GM11168 (cell line): ENCODE data around the gene KANSL1L.
"Not testable (repeated sequence)": the region's sequence is repeated elsewhere in the genome, so short reads cannot be mapped to it uniquely, and the experiment has no call there.

Experiments used
- in situ Hi-C: fragments of 300-500 bp; cut with MboI; formaldehyde crosslinking; loops from one replicate; pipeline ENCODE4 v1.12.0; 2022; ENCODE audit warnings: low sequenced_read_pairs; ENCODE audit not compliant: unreplicated experiment

KANSL1L gene

DNA sequence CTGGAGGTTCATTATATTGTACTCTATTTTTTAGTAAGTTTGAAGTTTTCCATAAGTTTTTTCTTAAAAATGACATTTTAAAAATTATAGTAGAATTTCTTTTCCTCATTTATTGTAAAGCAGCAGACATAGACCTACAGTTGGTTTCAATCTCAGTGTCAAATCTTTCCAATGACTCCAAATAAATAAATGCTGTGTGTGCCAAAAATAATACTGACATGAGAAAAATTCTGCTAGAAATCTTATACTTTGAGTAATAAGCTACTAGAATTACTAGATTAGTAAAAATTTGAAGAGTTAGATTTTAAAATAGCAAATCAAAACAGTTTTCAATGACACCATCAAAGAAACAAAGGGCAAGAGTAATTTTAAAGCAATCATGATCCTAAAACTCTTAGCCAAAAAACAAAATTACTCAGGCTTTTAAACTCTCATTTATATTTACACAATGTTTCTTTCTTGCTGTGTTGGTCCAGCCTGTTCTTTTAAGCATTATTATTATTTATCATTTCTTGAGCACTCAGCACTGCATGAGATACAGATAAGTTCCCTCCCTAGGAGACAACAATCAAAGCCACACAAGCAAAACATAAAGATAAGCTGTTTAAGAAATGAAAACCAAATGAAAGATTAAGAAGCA, 8.3 kb upstream of the KANSL1L start:
- in situ Hi-C loops = no loop called here

DNA sequence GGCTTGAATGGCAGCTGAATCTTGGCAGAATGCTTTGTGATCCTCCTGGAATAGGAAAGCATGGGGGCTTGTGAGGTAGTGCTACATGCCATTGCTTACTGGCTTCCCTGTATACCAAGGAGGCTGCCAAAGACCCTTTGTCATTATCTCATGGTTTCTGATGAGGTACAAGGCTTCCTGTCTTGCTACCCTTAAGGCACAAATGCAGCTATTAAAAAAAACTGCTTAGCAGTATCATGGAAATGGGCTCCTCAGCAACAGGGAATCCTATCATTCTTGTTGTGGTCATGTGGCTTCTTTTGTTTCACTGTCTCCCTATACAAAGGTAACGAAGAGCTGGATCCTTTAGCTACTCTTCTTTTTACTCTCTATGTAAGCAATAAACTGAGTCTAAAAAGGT, 6.6 kb upstream of the KANSL1L start:
- in situ Hi-C loops = no loop called here

DNA sequence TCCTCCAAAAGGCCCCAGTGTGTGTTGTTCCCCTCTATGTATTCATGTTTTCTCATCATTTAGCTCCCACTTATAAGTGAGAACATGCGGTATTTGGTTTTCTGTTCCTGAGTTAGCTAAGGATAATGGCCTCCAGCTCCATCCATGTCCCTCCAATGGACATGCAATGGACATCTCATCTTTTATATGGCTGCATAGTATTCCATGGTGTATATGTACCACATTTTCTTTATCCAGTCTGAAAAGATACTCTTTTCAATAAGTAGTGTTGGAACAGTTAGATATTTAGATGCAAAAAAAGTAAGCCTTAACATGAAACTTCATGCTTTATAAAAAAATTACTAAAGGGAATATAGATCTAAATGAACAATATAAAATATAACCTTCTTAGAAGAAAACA, 5.9 kb upstream of the KANSL1L start:
- in situ Hi-C loops = not testable (repeated sequence)

DNA sequence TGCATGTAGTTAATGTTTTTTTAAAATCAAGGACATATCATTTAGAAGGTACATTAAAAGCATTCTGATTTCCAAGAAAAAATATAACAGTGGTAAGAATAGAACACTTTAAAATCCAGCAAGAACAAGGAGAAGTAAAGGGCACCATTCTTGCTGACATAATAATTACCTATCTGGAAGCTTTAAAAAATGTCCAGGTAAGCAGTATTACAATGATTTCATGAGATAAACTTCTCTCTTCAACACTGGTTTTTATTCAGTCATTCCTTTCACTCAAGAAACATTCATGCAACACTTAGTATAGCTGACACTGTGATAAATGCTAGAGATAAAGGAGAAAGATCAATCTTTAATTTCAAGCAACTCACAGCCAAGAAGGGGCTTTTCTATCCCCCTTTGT, 2.9 kb upstream of the KANSL1L start:
- in situ Hi-C loops = no loop called here

DNA sequence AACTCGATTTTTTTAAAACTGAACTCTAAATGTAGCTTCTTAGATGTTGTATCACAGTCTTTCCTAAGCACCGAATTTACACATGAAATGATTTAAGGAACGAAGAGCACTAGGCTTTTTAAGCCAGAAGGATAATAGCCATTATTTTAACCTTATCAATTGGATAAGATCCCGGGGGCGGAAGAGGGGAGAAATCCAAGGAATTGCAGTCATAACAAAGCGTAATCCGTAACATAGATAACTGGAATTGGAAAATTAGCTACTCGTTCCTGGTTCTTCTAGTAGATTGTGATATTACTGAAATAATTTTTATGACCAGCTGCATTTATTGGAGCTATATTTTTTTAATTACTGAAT, 988 bp upstream of the KANSL1L start:
- in situ Hi-C loops = no loop called here

DNA sequence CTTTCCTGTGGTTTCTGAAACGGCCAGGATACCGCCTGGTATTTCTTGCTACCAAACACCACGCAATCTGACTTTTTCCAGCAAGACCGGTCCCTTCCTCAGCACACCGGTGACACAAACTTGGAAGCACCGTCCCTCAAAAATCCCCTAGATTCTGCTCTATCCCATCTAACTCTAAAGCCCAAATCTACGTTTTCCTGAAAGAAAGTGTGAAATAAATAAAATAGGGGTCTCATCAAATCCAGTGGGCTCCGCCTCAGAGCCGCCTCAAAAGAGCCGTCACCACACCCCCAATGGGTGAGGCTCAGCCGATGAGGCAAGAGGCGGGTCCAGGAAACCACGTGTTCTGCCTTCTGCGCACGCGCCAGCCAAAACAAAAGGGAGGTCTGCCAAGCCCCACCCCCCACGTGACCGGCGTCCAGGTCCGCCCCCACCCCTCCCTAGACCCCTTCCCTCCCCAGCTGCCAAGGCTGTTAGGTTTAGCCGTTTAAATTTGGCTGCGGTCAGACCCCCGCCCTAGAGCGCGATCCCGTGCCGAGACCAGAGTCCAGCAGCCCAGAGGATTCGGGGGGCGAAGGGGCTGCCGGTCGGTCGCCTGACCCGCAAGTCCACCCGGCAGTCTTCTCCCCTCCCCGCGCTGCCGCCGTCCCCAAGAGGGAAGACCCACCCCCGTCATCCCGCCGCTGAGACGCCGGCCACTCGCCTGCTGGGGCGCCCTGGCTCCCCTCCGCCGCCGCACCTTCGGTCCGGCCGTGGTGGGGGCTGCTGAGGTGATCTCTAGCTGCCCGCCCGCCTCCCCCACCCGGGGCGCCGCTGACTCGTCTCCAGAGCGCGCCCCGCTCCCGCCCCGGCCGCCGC, 534 bp downstream of the KANSL1L start:
- in situ Hi-C loops = no loop called here

DNA sequence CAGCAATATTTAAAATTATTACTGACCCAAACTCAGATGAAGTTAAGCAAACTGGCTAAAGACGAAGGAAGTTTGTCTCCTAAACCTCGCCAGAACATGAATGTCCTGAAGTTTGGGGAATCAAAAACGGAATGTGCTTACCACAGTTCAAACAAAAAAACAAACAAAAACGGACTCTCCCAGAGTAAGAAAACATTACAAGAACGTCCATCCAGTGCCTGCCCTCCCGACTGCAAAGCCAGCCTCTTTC, 1.1 kb downstream of the KANSL1L start:
- in situ Hi-C loops = no loop called here

DNA sequence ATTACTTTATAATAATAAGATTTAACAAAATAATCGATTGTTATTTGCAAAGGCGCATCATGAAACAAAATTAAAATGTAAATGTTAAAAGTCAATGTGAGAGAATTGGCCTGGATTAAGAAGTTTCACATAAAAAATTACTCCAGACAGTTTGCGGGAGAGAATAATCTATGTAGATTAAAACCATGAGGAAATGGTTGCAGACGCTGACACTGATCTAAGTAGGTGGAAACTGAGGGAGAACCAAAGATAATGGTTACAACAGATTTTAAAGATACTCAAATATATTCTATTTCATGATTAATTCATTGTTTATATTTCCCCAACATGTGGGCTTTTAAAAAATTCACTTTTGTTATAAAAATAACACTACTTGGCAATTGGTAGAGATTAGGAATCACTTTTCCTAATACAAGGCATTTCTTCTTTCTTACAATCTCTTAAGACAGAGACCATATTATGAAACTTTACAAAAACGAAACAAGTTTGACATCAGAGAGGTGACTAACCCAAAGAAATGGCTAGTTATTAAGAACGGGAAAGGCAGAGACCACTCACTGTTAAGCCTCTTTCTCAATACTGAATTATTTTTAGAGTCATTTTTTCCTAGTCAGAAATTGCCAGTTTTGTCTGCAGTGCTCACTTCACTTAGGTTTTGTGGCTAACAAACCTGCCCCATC, 1.6 kb downstream of the KANSL1L start:
- in situ Hi-C loops = no loop called here

DNA sequence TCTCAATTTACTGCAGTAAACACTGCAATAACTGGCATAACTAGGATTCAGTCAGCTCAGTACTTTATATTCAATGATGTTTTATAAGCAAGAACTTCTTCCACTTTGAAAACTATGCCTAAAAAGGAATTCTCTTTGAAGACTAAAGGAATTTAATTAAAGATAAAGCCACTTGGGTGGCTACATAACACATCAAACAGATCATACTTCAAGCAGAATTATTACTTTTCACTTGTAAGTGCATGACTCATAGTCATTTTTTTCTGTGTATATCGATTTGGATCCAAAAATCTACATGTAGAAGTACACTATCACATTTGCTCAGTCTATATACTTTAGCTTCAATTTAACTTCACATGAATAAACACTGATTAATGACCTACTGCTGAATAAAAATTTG, 4.0 kb downstream of the KANSL1L start:
- in situ Hi-C loops = no loop called here

DNA sequence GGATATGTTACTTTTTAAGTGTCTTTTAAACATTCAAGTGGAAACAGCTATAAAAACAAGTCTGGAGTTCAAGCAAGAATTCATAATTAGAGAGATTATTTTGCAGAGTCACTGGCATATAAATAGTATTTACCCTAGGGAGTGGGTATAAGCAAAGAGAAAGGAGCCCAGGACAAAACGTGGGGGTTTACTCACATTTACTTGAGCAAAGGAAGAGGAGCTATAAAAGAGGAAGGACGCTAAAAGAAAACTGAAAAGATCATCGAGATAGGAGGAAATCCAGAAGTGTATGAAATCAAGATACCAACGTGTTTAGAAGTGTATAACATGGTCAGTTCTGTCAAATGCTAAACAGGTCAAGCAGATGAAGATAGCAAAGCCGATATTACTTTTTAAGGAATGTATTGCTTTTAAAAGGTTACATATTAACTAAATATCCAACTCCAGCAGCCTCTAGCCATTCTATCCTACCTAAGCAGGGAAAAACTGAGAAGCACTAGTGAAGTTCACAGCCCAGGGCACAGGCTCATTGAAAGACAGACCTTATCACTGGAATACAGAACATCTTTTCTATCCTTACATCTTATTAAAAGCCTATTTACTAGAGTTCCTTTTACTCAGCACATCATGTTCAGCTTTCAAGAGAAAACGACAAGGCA, 8.6 kb downstream of the KANSL1L start:
- in situ Hi-C loops = no loop called here

DNA sequence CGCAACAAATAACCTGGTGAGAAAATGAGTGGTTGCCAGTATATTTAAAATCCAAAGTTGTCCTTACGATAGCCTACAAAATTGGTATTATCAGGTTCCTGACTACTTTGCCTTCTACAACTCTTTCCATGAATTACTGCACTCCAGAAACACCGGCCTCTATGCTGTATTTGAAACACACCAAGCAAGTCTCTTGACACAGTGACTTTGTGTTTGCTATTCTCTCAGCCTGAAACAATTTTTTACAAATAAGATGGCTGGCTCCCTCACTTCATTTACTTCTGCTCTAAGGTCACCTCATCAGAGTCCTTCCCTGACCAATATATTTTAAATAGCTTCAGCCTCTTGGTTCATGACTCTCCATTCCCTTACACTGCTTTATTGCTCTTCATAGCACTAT, 12.2 kb downstream of the KANSL1L start:
- in situ Hi-C loops = no loop called here

DNA sequence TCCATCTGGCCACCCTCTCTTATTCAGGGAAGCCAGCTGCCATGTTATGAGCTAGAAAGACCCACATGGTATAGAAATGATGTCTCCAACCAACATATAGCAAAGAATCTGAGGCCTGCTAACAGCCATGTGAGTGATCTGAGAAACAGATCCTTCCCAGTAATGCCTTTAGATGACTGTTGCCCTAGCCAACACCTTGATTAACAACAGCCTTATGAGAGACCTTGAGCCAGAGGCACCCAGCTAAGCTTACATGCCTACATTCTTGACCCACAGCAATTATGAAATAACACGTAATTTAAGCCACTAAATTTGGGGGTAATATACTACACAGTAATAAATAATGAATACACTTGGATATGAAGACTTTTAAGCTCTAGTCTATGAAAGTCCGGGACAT, 13.0 kb downstream of the KANSL1L start:
- in situ Hi-C loops = no loop called here

DNA sequence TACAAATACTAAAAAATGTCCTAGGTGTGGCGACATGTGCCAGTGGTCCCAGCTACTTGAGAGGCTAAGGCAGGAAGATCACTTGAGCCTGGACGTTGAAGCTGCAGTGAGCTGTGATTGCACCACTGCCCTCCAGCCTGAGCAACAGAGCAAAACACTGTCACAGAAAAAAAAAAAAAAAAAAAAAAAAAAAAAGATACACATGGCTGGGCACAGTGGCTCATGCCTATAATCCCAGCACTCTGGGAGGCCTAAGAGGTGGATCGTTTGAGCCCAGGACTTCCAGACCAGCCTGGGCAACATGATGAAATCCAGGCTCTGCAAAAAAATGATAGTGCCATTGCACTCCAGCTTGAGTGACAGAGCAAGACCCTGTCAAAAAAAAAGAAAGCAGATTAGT, 13.7 kb downstream of the KANSL1L start:
- in situ Hi-C loops = no loop called here

DNA sequence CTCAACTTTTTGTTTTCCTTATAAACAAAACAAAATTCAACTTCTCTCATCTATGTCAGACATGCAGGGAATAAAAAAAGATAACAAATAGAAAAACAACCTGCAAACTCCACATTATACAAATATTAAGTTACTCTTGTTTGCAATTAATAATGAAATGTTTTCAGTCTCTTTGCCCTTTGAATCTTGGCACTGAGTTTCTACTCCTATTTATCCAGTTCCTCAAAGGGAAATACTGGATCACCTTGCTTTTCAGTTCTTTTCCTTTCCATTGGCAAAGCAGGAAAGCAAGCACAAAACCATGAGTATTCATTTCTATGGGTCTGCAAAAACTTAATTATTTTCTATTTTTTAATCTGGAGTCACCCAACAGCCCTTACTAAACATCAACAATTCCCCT, 23.6 kb downstream of the KANSL1L start:
- in situ Hi-C loops = no loop called here

DNA sequence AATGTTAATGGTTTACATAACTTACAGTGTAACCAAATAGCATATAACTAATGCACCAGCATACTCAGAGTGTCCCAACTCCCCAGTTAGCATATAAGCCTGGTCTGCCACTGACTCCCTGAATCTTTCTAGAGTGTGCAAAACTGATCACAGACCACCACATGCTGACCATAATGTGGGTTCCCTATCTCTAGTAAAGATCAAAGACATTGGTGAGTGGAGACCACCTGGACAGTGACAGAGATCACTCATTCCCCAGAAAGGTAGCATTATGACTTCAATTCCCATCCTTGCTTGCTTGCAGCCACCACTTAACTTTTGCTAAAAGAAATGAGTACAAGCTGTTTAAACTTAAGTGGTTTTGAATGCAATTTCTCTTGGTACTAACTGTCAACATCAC, 39.0 kb downstream of the KANSL1L start:
- in situ Hi-C loops = no loop called here

DNA sequence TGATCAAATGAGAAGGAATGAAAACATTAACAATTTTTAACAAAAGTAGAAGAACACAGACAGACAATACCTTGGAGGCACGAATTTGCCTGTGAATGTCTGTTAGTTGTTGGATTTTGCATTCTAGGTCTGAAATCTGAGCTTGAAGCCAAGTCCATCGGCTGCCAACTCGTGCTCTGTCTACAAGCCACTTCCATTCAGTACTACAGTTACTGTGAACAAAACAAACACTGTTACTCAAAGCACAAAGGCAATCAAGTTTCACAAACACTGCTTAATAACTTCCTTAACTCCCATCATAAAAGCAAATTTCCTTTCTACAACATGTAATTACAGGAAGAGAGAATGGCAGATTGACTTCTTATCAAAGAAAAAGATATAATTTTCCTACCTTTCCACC, 42.2 kb downstream of the KANSL1L start:
- in situ Hi-C loops = no loop called here

DNA sequence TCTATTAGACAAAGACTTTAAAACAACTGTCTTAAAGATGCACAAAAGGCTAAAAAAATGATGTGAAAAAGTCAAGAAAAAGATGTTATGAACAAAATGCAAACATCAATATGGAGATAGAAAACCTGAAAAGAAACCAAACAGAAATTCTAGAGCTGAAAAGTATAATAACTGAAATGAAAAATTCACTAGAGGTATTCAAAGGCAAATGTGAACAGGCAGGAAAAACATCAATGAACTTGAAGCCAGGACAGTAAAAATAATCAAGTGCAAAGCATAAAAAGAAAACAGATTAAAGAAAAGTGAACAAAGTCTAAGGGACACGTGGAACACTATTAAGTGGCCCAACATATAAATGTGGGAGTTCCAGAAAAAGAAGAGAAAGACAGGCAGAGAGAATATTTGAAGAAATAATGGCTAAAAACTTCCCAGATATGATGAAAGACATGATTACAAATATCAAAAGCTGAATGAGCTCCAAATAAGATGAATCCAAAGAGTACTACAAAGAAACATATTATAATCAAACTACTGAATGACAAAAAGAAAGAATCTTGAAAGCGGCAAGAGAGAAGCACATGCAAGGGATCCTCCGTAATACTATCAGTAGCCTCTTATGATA, 57.5 kb downstream of the KANSL1L start:
- in situ Hi-C loops = no loop called here

DNA sequence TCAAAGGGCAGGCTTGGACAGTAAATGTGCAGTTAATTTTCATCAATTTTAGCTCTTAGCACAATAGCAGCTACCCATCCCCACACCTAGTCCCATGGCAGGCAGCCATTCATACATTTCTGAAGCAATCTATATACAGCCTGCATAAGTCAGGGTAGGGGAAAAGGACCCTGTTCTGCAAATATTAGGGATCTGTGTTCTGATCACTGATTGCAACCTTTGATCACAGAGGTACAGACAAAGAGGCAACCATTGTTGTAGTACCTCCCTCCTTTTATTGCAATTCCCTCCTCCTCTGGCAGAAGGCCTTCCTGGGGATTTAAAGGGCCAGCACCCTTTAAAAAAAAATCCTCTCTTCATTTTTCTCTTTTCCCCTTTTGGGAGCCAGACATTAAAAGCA, 58.3 kb downstream of the KANSL1L start:
- in situ Hi-C loops = no loop called here

DNA sequence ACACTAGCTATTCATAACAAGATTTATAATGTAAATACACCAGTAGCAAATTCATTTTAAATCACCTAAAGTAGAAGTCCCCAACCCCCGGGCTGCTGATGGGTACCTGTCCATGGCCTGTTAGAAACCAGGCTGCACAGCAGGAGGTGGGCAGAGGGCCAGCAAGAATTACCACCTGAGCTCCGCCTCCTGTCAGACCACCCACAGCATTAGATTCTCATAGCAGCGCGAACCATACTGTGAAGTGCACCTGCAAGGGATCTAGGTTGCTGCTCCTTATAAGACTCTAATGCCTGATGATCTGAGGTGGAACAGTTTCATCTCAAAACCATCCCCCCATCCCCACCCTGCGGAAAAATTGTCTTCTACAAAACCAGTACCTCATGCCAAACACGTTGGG, 71.3 kb downstream of the KANSL1L start:
- in situ Hi-C loops = no loop called here

DNA sequence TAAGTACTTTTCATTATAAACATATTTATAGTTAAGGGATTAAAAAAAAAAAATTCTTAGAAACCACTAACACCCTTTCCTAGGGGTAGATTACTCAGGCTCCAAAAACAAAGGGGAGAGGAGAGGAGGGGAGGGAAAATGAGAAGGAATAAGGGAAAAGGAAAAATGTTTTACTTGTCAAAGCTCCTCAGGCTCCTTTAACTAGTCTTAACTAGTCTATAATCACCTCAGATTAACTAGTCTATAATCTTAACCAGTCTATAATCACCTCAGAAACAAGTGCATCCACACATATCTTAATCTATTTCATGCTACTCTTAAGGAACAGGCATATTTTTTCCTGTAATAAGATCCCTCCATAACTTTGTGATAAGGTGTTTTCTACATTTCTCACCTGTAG, 76.4 kb downstream of the KANSL1L start:
- in situ Hi-C loops = no loop called here

DNA sequence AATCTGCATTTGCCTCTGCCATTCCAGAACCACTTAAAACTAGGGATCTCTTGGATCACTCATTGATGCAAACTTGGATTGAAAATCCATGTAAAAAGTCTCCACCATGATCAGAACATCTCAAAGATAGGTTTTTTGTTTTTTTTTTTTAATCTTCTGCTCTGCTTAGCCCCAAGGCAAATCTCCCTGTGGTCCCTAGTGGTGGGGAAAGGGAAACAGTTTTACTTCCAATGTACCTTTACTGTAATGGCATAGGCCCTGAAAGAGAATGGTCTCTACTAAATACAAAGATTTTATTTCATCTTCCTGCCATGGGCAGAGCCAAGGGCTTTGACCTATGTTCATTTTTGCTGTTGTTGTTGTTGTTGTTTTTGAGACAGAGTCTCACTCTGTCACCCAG, 78.4 kb downstream of the KANSL1L start:
- in situ Hi-C loops = no loop called here
